AG04450 (cell line): ENCODE data around the gene THTPA. TPM values are rescaled to one million over a fixed set of nuclear protein-coding genes. Genes with fewer than 3 reads are reported as not detected.
"Not testable (repeated sequence)": the region's sequence is repeated elsewhere in the genome, so short reads cannot be mapped to it uniquely, and the experiment has no call there.

Source experiments
- CTCF ChIA-PET: fragments of 300-600, 350-600 bp; formaldehyde crosslinking; extraction: SDS; loops from one replicate; lab custom pipeline; 2022; ENCODE audit warnings: antibody characterized with exemption, inconsistent platforms; lab: Charles Lee
- POLR2A ChIA-PET: fragments of 350-600 bp; formaldehyde crosslinking; extraction: SDS; loops from one replicate; lab custom pipeline; 2021; ENCODE audit warnings: antibody characterized with exemption, inconsistent platforms; lab: Yijun Ruan, JAX
- DNase-seq: peaks from one replicate; pipeline ENCODE4 v3.0.0-alpha.2; 2011; ENCODE audit warnings: low read depth, low spot score
- H3K27ac ChIP-seq: one replicate; pipeline ENCODE4 v1.5.1; 2012; ENCODE audit warnings: low read depth, low read length, control low read depth
- H3K27me3 ChIP-seq: one replicate; pipeline ENCODE4 v1.6.0; 2012; ENCODE audit warnings: low read length; ENCODE audit not compliant: control insufficient read depth, insufficient read depth
- H3K4me3 ChIP-seq: 2 replicates; pipeline ENCODE4 v1.5.1; 2011; ENCODE audit warnings: mild to moderate bottlenecking, low read depth, low read length, control low read depth
- H3K9me3 ChIP-seq: 2 replicates; pipeline ENCODE4 v1.5.1; 2012; ENCODE audit warnings: low read length; ENCODE audit not compliant: control insufficient read depth, insufficient read depth
- polyA plus RNA-seq: library from polyadenylated mRNA; depleted of rRNA; stranded (reverse); fragments of >200 nt; gene quantifications from 2 replicates; pipeline ENCODE4 v1.2.3, GENCODE V29; 2011; rRNA removed
- TF ChIP-seq, protein P1 (sequence below): IDR thresholded peaks from 2 replicates; pipeline ENCODE4 v1.5.1; 2011; ENCODE audit warnings: low read depth, low read length, control low read depth, inconsistent platforms

Gene THTPA
- polyA plus RNA-seq, 1 experiment: 4.9 TPM

DNA sequence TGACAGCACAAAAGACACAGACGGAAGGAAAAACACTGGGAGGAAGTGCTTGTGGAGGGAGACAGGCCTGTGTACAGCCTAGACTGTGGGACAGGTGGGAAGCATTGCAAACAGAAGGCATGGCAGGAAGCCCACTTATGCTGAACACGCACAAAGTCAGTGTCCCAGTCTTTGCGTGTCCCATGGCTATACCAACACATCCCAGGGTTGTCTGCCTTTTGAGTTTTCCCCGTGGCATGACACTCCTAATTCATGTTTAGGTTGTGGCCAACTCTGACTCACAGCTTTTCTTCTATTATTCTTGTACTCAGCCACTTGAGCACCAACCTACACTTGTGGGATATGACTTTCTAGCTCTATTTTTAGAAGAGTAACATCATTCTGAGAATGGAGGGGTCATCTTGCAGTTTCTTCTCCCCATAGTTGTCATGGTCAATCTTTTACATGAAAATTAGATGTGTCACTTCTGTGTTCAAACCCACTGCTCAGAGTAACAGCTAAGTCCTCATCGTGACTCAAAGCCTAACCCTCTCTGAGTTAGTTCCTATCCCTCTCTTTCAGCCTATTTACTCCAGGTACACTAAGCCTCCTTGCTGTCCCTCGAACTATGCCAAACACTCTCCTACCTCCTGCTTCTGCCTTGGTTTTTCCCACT, 50.0 kb downstream of the THTPA start:
- Histone ChIP-seq H3K4me3 (no peak overlapping the region), H3K9me3 (no peaks in the 10 kb centered on the region), H3K27me3 (peaks cover 7% of the 10 kb centered on the region), H3K27ac (no peak overlapping the region)
- CTCF ChIA-PET: interaction anchor here (0.7 kb wide), 1 partner anchor 17 kb away, joined by 4 read pairs; no protein-coding TSS in a partner anchor
- no peak for DNase-seq
- TF ChIP-seq, protein P1, sequence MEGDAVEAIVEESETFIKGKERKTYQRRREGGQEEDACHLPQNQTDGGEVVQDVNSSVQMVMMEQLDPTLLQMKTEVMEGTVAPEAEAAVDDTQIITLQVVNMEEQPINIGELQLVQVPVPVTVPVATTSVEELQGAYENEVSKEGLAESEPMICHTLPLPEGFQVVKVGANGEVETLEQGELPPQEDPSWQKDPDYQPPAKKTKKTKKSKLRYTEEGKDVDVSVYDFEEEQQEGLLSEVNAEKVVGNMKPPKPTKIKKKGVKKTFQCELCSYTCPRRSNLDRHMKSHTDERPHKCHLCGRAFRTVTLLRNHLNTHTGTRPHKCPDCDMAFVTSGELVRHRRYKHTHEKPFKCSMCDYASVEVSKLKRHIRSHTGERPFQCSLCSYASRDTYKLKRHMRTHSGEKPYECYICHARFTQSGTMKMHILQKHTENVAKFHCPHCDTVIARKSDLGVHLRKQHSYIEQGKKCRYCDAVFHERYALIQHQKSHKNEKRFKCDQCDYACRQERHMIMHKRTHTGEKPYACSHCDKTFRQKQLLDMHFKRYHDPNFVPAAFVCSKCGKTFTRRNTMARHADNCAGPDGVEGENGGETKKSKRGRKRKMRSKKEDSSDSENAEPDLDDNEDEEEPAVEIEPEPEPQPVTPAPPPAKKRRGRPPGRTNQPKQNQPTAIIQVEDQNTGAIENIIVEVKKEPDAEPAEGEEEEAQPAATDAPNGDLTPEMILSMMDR: no peak
- POLR2A ChIA-PET: no interaction called here

GRCh38 chr14:23608454-23608853, 52.4 kb downstream of the THTPA start:
- peaks cover 4% of the 10 kb centered on the region for H3K27me3 ChIP-seq
- no peaks in the 10 kb centered on the region for H3K9me3 ChIP-seq
- POLR2A ChIA-PET: no interaction called here
- no peak overlapping the region for H3K4me3 ChIP-seq
- CTCF ChIA-PET: interaction anchor here (1.7 kb wide), 1 partner anchor 23 kb away, joined by 8 read pairs; no protein-coding TSS in a partner anchor
- no peak for DNase-seq
- TF ChIP-seq, protein P1: no peak
- H3K27ac ChIP-seq: no peak overlapping the region

DNA sequence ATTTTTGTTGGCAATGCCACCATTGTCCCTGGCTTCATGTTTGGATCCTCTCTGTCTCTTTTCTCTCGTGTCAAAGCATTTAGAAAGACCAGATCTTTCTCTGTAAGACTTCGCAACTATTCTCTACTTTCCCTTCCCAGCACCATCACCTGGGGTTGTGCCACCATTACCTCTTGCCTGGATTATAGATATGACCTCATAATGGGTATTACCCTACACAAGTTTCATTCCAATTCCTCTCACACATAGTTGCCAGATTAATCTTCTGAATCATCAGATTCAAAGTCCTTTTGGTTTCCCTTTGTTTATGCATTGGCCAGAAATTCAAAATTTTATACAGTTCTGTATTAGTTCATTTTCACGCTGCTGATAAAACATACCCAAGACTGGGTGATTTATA, 52.9 kb downstream of the THTPA start:
- DNase-seq: no peak
- H3K4me3 ChIP-seq: no peak overlapping the region
- H3K27ac ChIP-seq: no peak overlapping the region
- ChIA-PET CTCF (no interaction called here), POLR2A (no interaction called here)
- H3K27me3 ChIP-seq: peaks cover 4% of the 10 kb centered on the region
- H3K9me3 ChIP-seq: no peaks in the 10 kb centered on the region
- TF ChIP-seq, protein P1: no peak

- DNase-seq, H3K27me3 ChIP-seq, H3K4me3 ChIP-seq, H3K27ac ChIP-seq, H3K9me3 ChIP-seq, POLR2A ChIA-PET: not testable (repeated sequence)
- CTCF ChIA-PET: interaction anchor here (0.8 kb wide), 1 partner anchor 56 kb away, joined by 3 read pairs; no protein-coding TSS in a partner anchor
These were observed 53.5 kb downstream of the THTPA start for GRCh38 chr14:23609411-23610089.

Other genes with a start within 250 kb of the THTPA start
- gene BCL2L2, start 249.4 kb upstream of the THTPA start, polyA plus RNA-seq: 21.5 and 22.2 TPM in 2 replicates
- 174 and 182 TPM in 2 replicates for gene PABPN1, start 234.8 kb upstream of the THTPA start, polyA plus RNA-seq
- gene SLC22A17, start 203.4 kb upstream of the THTPA start, polyA plus RNA-seq: 17.4 and 27.0 TPM in 2 replicates
- 5.3 and 6.6 TPM in 2 replicates for gene EFS, start 191.1 kb upstream of the THTPA start, polyA plus RNA-seq
- not detected in 2 replicates for gene IL25, start 183.5 kb upstream of the THTPA start, polyA plus RNA-seq
- gene CMTM5, start 179.2 kb upstream of the THTPA start, polyA plus RNA-seq: 0.37 and 0.47 TPM in 2 replicates
- gene MYH6, start 148.0 kb upstream of the THTPA start, polyA plus RNA-seq: not detected in 2 replicates
- gene MYH7, start 120.6 kb upstream of the THTPA start, polyA plus RNA-seq: not detected in 2 replicates
- gene NGDN, start 86.6 kb upstream of the THTPA start, polyA plus RNA-seq: 43.3 and 49.8 TPM in 2 replicates
- 0.09 and 0.14 TPM in 2 replicates for gene ZFHX2, start 4.5 kb upstream of the THTPA start, polyA plus RNA-seq
- gene AP1G2, start 11.5 kb downstream of the THTPA start, polyA plus RNA-seq: 8.2 and 10.6 TPM in 2 replicates
- gene JPH4, start 22.5 kb downstream of the THTPA start, polyA plus RNA-seq: not detected in 2 replicates
- 0.09 and 0.15 TPM in 2 replicates for gene DHRS2, start 80.1 kb downstream of the THTPA start, polyA plus RNA-seq